Stimulated activated CD4-positive, alpha-beta T cell treated with anti-CD3 and anti-CD28 coated beads, Interleukin-4, amount 100 ng/mL, for 48 hours (primary cell): ENCODE data around the gene RNF166.
A peak's percentile ranks its signal among the peaks of the same experiment; 100 is the strongest.

Experiments
- DNase-seq, 2 donors: peaks; one replicate each; pipeline ENCODE4 v3.0.0-alpha.2; 2020; ENCODE audit warnings: low read depth in 2 of 2

The RNF166 gene

DNA sequence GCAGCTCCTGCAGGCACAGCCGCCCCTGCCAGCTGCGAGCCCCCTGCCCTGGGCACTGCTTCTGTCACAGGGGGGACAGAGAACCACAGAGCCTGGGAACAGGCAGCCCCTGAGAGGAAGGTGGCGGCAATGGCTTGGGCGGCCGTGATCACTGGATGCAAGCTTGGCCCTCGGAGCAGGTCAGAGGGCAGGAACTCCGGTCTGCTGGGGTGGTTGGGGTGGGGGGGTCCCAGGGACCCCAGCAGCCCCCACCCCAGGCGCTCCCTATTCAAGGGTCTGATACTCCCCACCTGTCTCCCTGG is 53.5 kb downstream of the RNF166 start:
- no peak for DNase-seq

DNA sequence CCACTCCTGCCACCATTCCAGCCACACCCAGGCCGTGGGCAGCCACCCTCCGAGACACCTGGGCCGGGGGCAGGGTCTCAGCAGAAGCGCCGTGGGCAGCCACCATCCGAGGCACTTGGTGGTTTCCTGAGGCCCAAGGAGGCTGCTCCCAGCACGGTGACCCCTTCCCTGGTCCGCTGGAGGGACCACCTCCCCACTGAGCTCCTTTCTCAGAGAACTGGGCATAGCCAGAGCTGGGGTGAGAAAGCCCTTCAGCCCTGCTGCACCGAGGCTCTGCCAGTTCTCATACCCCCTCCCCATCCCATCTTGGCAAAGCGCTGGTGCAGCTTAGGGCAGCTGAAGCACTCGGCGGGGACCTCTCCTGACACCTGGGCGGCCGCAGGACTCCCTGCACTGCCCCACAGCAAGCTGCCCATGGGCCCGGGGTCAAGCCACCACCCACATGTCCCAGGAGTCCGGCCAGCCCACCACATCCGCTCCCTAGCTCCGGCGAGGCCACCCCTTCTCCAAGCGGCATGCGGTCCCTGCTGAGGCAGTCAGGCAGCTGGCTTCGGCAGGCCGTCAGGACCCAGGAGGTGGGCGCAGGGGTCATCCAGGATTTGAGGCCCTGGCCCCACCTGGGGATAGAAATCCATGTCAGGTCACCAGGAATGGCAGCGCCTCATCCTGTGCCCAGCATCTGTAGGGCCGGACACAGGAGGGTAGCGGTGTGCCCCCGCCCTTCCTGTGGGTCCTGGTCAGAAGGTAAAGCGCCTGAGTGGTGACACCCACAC is 54.0 kb downstream of the RNF166 start:
- DNase-seq: no peak

DNA sequence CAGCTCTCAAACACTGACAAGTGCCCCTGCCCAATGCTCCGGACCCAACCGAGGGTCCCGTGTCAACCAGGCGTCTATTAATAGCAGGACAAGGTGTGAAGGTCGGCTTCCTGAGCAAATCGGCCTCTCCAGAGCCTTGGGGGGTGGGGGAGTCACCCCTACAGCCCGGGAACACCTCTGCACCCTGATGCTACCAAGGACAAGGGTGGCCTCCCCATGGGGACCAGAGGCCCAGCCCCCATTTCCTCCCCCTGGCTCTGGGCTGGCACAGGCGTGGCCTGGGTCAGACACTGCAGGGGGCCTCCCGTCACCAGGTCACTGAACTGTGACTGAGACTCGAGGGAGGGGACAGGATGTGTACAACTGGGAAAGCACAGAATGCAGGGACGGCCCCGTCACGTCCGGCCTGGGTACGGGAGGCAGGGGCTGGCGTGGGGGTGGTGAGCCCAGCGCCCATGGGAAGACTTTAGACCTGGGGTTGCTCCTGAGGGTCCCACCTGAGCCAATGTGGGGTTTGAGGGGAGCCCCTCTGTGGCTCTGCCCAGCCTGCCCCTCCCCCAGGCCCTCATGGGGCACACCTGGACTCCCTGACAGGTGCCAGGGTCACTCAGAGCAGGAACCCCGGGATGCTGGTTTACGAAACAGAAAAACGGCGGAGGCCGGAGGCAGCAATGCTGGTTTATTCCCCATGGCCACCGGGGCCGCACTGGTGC is 54.8 kb downstream of the RNF166 start:
- peak; percentile 71 to 76 for DNase-seq

DNA sequence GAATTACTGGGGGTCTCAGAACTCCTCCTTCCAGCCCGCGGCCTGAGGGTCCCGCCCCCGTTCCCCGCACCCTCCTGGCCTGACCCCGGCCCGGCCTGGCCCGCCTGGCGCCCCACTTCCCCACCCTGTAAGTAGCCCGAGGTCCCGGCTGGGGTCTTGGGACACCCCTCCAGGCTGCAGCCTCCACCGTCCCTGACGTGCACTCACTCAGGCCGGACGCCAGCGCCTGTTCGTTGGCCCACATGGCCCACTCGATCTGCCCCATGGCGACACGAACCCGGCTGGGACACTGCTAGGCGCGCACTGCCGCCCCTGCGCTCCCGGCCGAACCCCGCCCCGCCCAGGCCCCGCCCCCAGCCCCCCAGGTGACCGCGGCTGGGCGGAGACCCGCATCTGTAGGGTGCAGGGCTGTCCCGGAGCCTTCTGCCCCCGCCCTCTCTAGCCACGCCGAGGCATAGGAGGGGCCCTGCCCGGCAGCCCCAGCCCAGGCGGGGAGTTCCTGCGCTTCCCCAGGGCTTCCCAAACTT is 55.4 kb downstream of the RNF166 start, which contains the start of gene CYBA:
TSS of gene CYBA (minus strand) at position 305 of the 527 bp plus-strand sequence. CDS start at position 265, 40 bp downstream.
- peak; percentile 76 to 81 for DNase-seq

DNA sequence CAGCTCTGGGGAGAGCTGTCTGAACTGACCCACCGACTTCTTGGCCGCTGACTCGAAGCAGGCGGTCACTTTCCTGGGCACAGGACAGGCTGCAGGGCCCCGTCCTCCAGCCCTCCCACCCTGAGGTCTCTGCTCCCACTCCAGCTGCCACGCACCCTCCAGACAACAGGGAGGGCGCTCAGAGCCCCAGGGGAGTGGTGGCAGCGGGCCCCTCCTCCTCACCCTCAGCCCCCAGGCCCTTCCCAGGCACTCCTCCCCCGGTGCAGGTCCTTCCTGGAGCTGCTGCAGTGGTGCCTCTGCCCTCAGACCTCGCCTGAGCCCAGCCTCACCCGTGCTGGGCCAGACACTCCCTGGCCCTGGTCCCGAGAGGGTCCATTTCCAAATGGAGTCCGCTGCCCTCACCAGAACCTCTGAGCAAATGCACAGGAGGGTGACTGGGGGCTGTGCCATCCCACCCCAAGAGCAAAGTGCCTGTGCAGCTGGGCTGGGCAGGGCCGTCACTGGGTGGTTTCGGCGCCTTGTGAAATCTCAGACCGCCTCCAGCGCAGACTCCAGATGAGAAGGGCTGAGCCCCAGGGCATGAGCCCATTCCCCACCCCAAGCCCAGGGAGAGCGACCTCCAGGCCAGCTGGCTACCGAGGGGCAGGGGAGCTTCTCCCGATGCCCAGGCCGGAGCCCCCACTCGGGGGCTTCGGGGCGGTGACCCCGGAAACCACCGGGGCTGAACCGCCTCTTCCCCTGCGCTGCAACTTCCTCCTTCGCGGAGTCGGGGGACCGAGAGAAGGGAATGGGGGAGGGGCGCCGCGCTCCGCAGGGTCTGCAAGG is 56.1 kb downstream of the RNF166 start:
- DNase-seq: no peak

DNA sequence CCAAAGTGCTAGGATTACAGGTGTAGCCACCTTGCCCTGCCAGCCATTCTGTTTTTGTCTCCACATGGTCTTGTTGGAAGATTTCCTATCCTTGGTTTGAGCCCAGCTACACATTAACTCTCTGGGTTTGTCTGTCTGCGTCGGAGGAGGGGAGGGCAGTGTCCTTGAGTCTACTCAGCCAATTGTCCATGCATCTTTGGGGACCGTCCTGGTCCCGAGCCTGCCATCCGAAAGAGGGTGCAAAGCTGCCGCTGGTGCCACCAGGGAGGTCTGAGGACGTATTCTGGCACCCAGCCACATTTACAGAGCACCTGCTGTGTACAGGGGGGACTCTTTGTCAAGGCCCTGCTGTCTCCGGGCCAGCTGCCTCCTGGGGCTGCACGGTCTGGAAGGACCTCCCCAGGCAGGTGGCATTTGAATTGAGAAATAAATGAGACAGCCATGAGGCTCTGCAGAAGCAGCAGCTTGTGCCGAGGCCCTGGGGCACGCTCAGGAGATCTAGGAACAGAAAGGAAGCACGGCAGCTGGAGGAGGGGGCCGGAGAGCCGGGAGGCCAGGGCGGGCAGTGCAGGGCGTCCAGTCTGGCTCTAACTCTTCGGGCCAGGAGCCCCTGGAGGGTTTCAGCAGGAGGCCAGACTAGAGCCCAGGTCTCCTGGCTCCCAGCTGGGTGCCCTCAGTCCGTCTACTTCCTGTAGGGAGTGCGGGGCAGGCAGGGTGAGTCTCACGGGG is 56.8 kb downstream of the RNF166 start:
- DNase-seq: no peak

DNA sequence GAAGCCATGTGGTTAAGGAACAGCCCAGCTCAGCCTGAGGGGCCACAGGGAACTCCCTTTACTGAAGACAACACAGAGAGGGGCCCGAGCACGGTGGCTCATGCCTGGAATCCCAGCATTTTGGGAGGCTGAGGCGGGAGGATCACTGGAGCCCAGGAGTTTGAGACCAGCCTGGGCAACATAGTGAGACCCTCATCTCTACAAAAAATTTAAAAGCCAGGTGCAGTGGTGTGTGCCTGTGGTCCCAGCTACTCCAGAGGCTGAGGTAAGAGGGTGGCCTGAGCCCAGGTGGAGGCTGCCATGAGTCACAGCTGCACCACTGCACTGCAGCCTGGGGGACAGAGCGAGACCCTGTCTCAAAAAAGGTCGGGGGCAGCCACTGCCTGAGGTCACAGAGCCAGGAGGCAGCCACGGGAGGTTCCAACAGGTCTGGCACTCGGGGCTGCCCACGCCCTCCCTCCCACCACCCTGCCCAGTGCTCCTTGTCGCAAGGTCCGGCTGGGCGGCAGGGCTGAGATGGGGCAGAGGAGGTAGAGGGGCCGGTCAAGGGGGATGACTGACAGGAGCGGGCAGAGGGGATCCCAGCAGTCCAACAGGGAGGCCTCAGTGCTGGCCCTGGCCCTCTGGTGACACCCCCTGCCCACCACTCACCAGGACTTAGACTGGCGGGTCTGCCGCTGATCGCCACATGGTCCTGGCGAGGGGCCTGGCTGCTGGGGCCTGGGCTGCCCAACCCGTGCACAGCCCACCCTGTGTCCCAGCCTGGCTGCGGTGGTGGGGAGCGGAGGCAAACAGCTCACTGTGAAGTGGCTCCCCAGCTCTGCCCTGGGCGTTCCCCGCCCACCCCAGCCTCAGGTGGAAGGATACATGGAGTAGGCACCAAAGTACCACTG is 58.8 kb downstream of the RNF166 start:
- DNase-seq: no peak
